Astrocyte (in vitro differentiated cells and primary cell): ENCODE results near the gene RTL1. TPM values are rescaled to one million over a fixed set of nuclear protein-coding genes. Genes with fewer than 3 reads are reported as not detected.

ENCODE experiments used
- DNase-seq: peaks from one replicate; pipeline ENCODE4 v3.0.0-alpha.2; 2010; ENCODE audit warnings: low read depth
- FAIRE-seq: peaks from 2 replicates; lab custom pipeline; 2011; peaks lifted over from hg19 to GRCh38; lab: Jason Lieb, UNC
- H2AFZ ChIP-seq: 2 replicates; pipeline ENCODE4 v1.6.0; 2012; ENCODE audit warnings: low read depth, low read length, inconsistent platforms
- H3K27ac ChIP-seq: 2 replicates; pipeline ENCODE4 v1.5.1; 2011; ENCODE audit warnings: low read depth, low read length, inconsistent platforms
- H3K27me3 ChIP-seq: 2 replicates; pipeline ENCODE4 v1.6.0; 2011; ENCODE audit warnings: low read length, inconsistent platforms; ENCODE audit not compliant: insufficient read depth
- H3K36me3 ChIP-seq: 2 replicates; pipeline ENCODE4 v1.5.1; 2011; ENCODE audit warnings: low read length, inconsistent platforms; ENCODE audit not compliant: insufficient read depth
- H3K4me1 ChIP-seq: 2 replicates; pipeline ENCODE4 v1.5.1; 2011; ENCODE audit warnings: low read length, inconsistent platforms; ENCODE audit not compliant: insufficient read depth
- H3K4me2 ChIP-seq: 2 replicates; pipeline ENCODE4 v1.6.0; 2012; ENCODE audit warnings: low read length, inconsistent platforms
- H3K4me3 ChIP-seq: 2 replicates; pipeline ENCODE4 v1.5.1; 2011; ENCODE audit warnings: low read depth, mild to moderate bottlenecking, low read length, inconsistent platforms; ENCODE audit not compliant: insufficient read depth
- H3K79me2 ChIP-seq: 2 replicates; pipeline ENCODE4 v1.6.0; 2012; ENCODE audit warnings: mild to moderate bottlenecking, low read length, inconsistent platforms; ENCODE audit not compliant: insufficient read depth
- H3K9ac ChIP-seq: 2 replicates; pipeline ENCODE4 v1.6.0; 2012; ENCODE audit warnings: mild to moderate bottlenecking, low read length, inconsistent platforms
- H3K9me3 ChIP-seq: 2 replicates; pipeline ENCODE4 v1.5.1; 2012; ENCODE audit warnings: low read depth, mild to moderate bottlenecking, low read length, inconsistent platforms; ENCODE audit not compliant: insufficient read depth
- H4K20me1 ChIP-seq: 2 replicates; pipeline ENCODE4 v1.6.0; 2012; ENCODE audit warnings: low read length, inconsistent platforms; ENCODE audit not compliant: insufficient read depth
- H3K27ac Mint-ChIP-seq: one replicate; pipeline ENCODE4 v1.8.0; 2021; ENCODE audit warnings: mild to moderate bottlenecking, mixed read lengths; ENCODE audit not compliant: unreplicated experiment
- H3K27me3 Mint-ChIP-seq: one replicate; pipeline ENCODE4 v1.8.0; 2021; ENCODE audit warnings: low read depth, mixed read lengths; ENCODE audit not compliant: unreplicated experiment
- H3K36me3 Mint-ChIP-seq: one replicate; pipeline ENCODE4 v1.8.0; 2021; ENCODE audit warnings: low read depth, mixed read lengths; ENCODE audit not compliant: unreplicated experiment
- H3K4me1 Mint-ChIP-seq: one replicate; pipeline ENCODE4 v1.8.0; 2021; ENCODE audit warnings: low read depth, mixed read lengths; ENCODE audit not compliant: unreplicated experiment
- H3K4me3 Mint-ChIP-seq: one replicate; pipeline ENCODE4 v1.8.0; 2021; ENCODE audit warnings: mild to moderate bottlenecking, moderate library complexity, mixed read lengths; ENCODE audit not compliant: unreplicated experiment
- H3K9me3 Mint-ChIP-seq: one replicate; pipeline ENCODE4 v1.8.0; 2021; ENCODE audit warnings: mild to moderate bottlenecking, mixed read lengths; ENCODE audit not compliant: unreplicated experiment
- CTCF ChIP-seq: IDR thresholded peaks from 2 replicates; pipeline ENCODE4 v1.5.1; 2011; ENCODE audit warnings: low read depth, mild to moderate bottlenecking, inconsistent platforms, low read length, moderate library complexity; ENCODE audit not compliant: insufficient read depth
- EZH2 ChIP-seq: IDR thresholded peaks from 2 replicates; pipeline ENCODE4 v1.6.1; 2012; ENCODE audit warnings: mild to moderate bottlenecking, low read length, inconsistent platforms; ENCODE audit not compliant: insufficient read depth
- total RNA-seq: library from RNA; stranded (reverse); gene quantifications from 2 replicates; pipeline ENCODE4 v1.2.1, GENCODE V29; 2021

Gene RTL1
- total RNA-seq, 1 donor from 2014 or later = 0.18 TPM

- H3K36me3 Mint-ChIP-seq = peaks cover 4% of the 10 kb centered on the region
- FAIRE-seq (no peak), DNase-seq (no peak)
- no peaks in the 10 kb centered on the region for H3K9me3 Mint-ChIP-seq
- Histone ChIP-seq H3K36me3 (peaks cover 24% of the 10 kb centered on the region), H3K9ac (no peak overlapping the region), H3K4me2 (no peak overlapping the region), H3K79me2 (peaks cover 10% of the 10 kb centered on the region), H3K4me3 (no peak overlapping the region), H3K4me1 (no peaks in the 10 kb centered on the region), H3K27ac (no peak overlapping the region), H4K20me1 (peaks cover 79% of the 10 kb centered on the region), H3K9me3 (no peaks in the 10 kb centered on the region), H2AFZ (no peak overlapping the region), H3K27me3 (peaks cover 2% of the 10 kb centered on the region)
- no peak overlapping the region for H3K27ac Mint-ChIP-seq
- H3K4me3 Mint-ChIP-seq = no peak overlapping the region
- peaks cover 45% of the 10 kb centered on the region for H3K27me3 Mint-ChIP-seq
- no peak for TF ChIP-seq EZH2
- TF ChIP-seq CTCF = no peak
- peaks cover 7% of the 10 kb centered on the region for H3K4me1 Mint-ChIP-seq
Observed at GRCh38 chr14:100896369-100897060, 7.0 kb downstream of the RTL1 start.

GRCh38 chr14:100895411-100895810 lies 8.1 kb downstream of the RTL1 start:
- H4K20me1 ChIP-seq = peaks cover 80% of the 10 kb centered on the region
- no peaks in the 10 kb centered on the region for H3K9me3 ChIP-seq
- H3K9ac ChIP-seq = no peak overlapping the region
- peaks cover under 1% of the 10 kb centered on the region for H3K27me3 ChIP-seq
- H2AFZ ChIP-seq = no peak overlapping the region
- TF ChIP-seq EZH2 (no peak), CTCF (no peak)
- FAIRE-seq (no peak), DNase-seq (no peak)
- Mint-ChIP-seq H3K4me3 (no peak overlapping the region), H3K36me3 (peaks cover 4% of the 10 kb centered on the region), H3K4me1 (peaks cover 3% of the 10 kb centered on the region), H3K27ac (no peak overlapping the region), H3K9me3 (no peaks in the 10 kb centered on the region), H3K27me3 (peaks cover 38% of the 10 kb centered on the region)
- H3K4me3 ChIP-seq = no peak overlapping the region
- H3K27ac ChIP-seq = no peak overlapping the region
- no peaks in the 10 kb centered on the region for H3K4me1 ChIP-seq
- no peak overlapping the region for H3K4me2 ChIP-seq
- H3K36me3 ChIP-seq = peaks cover 19% of the 10 kb centered on the region
- H3K79me2 ChIP-seq = peaks cover 16% of the 10 kb centered on the region

GRCh38 chr14:100894416-100894815 lies 9.1 kb downstream of the RTL1 start:
- TF ChIP-seq EZH2 = no peak
- TF ChIP-seq CTCF = no peak
- Histone ChIP-seq H3K36me3 (peaks cover 13% of the 10 kb centered on the region), H3K4me1 (no peaks in the 10 kb centered on the region), H3K27me3 (no peaks in the 10 kb centered on the region), H3K27ac (no peak overlapping the region), H4K20me1 (peaks cover 79% of the 10 kb centered on the region), H3K79me2 (peaks cover 16% of the 10 kb centered on the region), H3K9ac (no peak overlapping the region), H3K4me2 (no peak overlapping the region), H2AFZ (no peak overlapping the region), H3K9me3 (no peaks in the 10 kb centered on the region), H3K4me3 (no peak overlapping the region)
- Mint-ChIP-seq H3K36me3 (peaks cover 4% of the 10 kb centered on the region), H3K9me3 (no peaks in the 10 kb centered on the region), H3K27ac (no peak overlapping the region), H3K27me3 (peaks cover 32% of the 10 kb centered on the region), H3K4me1 (no peaks in the 10 kb centered on the region), H3K4me3 (no peak overlapping the region)
- FAIRE-seq (no peak), DNase-seq (no peak)
